Measurements from ENCODE around the gene FRMD4A.
A peak's percentile ranks its signal among the peaks of the same experiment; 100 is the strongest.

FRMD4A gene

DNA sequence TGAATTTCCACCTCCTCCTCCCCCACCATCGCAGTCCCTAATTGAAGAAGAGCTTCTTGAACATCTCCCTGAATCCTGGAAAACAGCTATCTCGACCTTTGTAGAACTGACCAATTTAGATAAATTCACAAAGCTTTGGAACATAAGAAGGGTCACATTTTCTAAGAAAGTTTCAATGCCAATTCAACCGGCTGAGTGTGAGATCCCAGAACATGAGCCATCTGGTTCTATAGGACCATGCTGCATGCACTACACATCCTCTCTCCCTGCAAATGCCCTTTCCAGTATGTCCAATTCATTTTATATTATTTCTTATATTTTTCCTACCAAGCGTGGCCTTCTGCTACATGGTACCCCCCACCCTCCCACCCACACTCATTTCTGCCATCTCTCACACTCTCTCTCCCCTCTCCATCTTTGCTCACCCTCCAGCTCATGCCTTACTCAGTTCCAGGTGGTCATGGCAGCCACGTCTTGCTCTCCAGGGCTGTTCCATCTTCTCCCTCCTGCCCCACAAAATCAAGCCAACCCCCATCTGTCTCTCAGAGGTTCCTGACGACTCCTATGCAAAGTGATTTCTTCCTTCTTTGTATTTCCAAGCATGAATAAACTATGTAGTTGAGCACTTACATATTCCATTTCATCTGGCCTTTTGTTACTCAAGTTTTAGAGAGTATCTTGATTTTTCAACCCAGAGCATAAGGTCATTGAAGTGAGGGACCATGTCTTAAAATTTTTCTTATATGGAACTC is 19.3 kb downstream of the FRMD4A start:
- Histone ChIP-seq H3K4me1 (no peaks in the 10 kb centered on the region), H3K4me3 (ENCODE audit: low read depth, low read length) (no peak overlapping the region), H3K27me3 (0 out of 2 replicates have a peak, but pooled peaks cover 2% of the 10 kb centered on the region), H3K9me3 (no peaks in the 10 kb centered on the region), H3K36me3 (no peaks in the 10 kb centered on the region)
- TF ChIP-seq, protein P1, sequence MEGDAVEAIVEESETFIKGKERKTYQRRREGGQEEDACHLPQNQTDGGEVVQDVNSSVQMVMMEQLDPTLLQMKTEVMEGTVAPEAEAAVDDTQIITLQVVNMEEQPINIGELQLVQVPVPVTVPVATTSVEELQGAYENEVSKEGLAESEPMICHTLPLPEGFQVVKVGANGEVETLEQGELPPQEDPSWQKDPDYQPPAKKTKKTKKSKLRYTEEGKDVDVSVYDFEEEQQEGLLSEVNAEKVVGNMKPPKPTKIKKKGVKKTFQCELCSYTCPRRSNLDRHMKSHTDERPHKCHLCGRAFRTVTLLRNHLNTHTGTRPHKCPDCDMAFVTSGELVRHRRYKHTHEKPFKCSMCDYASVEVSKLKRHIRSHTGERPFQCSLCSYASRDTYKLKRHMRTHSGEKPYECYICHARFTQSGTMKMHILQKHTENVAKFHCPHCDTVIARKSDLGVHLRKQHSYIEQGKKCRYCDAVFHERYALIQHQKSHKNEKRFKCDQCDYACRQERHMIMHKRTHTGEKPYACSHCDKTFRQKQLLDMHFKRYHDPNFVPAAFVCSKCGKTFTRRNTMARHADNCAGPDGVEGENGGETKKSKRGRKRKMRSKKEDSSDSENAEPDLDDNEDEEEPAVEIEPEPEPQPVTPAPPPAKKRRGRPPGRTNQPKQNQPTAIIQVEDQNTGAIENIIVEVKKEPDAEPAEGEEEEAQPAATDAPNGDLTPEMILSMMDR (IDR thresholded peaks at IDR 0.05; ENCODE audit: low read depth, low read length), result no peak
- no peak for DNase-seq

- no peak for DNase-seq
- H3K4me1 ChIP-seq, result no peaks in the 10 kb centered on the region
- H3K36me3 ChIP-seq, result no peaks in the 10 kb centered on the region
- H3K4me3 ChIP-seq (ENCODE audit: low read depth, low read length), result no peak overlapping the region
- no peaks in the 10 kb centered on the region for H3K9me3 ChIP-seq
- H3K27me3 ChIP-seq, result 0 out of 2 replicates have a peak, but pooled peaks cover 2% of the 10 kb centered on the region
- TF ChIP-seq, protein P1 (IDR thresholded peaks at IDR 0.05; ENCODE audit: low read depth, low read length), result no peak
Measured at GRCh38 chr10:14309593-14309992, 21.1 kb downstream of the FRMD4A start.

DNA sequence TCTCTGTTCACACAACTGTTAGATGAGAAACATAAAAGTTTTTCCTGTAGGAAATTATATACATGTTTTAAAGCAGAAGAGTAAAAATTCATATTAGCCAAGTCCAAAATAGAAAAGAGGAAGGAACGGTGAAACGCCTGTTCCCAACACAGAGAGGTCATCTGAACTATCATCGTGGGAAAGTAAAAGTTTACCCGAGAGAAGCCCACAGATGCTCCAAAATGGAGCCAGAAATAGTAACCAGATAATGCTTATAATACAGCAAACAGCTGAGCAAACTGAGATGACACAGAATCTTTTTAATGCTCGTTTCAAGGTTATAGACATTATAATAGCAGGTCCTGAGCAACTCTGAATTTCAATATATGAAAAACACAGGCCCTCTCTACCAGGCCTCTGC is 24.5 kb downstream of the FRMD4A start:
- DNase-seq, result no peak
- H3K4me1 ChIP-seq, result no peaks in the 10 kb centered on the region
- H3K27me3 ChIP-seq, result 0 out of 2 replicates have a peak, but pooled peaks cover 2% of the 10 kb centered on the region
- no peaks in the 10 kb centered on the region for H3K36me3 ChIP-seq
- H3K9me3 ChIP-seq, result no peaks in the 10 kb centered on the region
- TF ChIP-seq, protein P1 (IDR thresholded peaks at IDR 0.05; ENCODE audit: low read depth, low read length), result no peak
- H3K4me3 ChIP-seq (ENCODE audit: low read depth, low read length), result no peak overlapping the region

- no peaks in the 10 kb centered on the region for H3K4me1 ChIP-seq
- H3K27me3 ChIP-seq, result 0 out of 2 replicates have a peak, but pooled peaks cover 2% of the 10 kb centered on the region
- H3K9me3 ChIP-seq, result no peaks in the 10 kb centered on the region
- DNase-seq, result no peak
- TF ChIP-seq, protein P1 (IDR thresholded peaks at IDR 0.05; ENCODE audit: low read depth, low read length), result no peak
- H3K4me3 ChIP-seq (ENCODE audit: low read depth, low read length), result no peak overlapping the region
- no peaks in the 10 kb centered on the region for H3K36me3 ChIP-seq
Measured at GRCh38 chr10:14304046-14304445, 26.7 kb downstream of the FRMD4A start.

DNA sequence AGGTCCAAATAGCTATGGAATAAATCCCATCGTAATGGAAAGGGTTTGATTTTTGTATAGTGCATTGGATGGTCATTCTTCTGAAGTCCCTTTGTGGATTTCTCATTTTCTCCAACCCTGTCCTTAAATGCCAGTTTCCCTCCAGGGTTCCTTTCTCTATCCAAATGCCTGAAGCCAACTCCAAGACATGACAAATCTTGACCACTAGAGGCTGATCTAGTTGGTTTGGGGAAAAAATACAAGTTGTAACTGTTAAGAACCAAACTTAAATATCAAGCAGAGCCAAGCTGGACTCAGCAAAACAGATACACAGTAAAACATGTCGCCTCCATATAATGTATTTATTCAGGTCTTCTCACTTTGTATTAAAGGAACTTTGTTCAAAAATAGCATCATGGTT is 28.7 kb downstream of the FRMD4A start:
- no peaks in the 10 kb centered on the region for H3K27me3 ChIP-seq
- no peaks in the 10 kb centered on the region for H3K36me3 ChIP-seq
- TF ChIP-seq, protein P1 (IDR thresholded peaks at IDR 0.05; ENCODE audit: low read depth, low read length), result peak; percentile 30; the same call in 1 of the 2 replicates
- DNase-seq, result no peak
- H3K4me3 ChIP-seq (ENCODE audit: low read depth, low read length), result no peak overlapping the region
- H3K4me1 ChIP-seq, result no peaks in the 10 kb centered on the region
- H3K9me3 ChIP-seq, result no peaks in the 10 kb centered on the region

GRCh38 chr10:14299556-14299955 is 31.2 kb downstream of the FRMD4A start:
- DNase-seq, result no peak
- Histone ChIP-seq H3K4me1 (no peaks in the 10 kb centered on the region), H3K27me3 (no peaks in the 10 kb centered on the region), H3K4me3 (ENCODE audit: low read depth, low read length) (no peak overlapping the region), H3K9me3 (no peaks in the 10 kb centered on the region), H3K36me3 (no peaks in the 10 kb centered on the region)
- TF ChIP-seq, protein P1 (IDR thresholded peaks at IDR 0.05; ENCODE audit: low read depth, low read length), result no peak

Measured in BE2C (cell line).